ENCODE data around the gene GAGE13.
"Not testable (repeated sequence)": the region's sequence is repeated elsewhere in the genome, so short reads cannot be mapped to it uniquely, and the experiment has no call there.

The GAGE13 gene

DNA sequence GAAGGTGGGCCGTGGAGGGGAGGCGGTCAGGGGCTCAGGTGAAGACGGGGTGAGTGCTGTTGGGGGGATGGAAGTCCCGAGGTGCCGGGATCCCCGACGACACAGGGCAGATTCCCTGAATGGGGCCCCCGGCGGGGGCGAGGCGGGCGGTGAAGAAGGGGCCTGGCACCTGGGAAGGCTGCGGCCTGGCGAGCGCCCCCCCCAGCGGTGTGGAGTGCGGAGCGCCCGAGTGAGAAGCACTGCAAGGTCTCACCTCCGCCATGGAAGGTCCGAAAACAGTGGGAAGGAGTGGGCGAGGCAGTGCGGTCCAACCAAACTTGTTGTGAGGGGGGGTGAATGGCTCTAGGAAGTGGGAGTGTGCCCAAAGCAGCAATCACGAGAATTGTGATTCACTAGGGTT lies 10.1 kb downstream of the GAGE13 start:
- DNase-seq: not testable (repeated sequence)

- DNase-seq: not testable (repeated sequence)
Observed at GRCh38 chrX:49344496-49345175, 13.3 kb downstream of the GAGE13 start.

DNA sequence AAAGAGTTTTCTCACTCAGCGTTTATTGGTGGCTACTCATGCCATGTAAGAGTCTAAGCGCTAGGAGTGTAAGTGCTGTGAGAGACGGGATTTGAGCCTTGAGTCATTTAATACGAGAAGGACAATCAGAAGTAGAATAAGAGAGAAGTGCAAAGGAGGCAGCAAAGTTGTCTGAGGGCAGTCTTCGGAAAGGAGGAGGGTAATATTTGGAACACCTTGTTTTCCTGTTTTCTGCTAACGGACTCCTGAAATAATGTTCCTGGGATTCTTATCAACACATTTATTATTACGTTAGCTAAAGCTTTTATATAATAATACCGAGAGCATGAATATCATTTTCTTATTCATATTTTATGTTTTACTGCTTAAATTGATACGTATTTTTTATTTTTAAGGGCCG lies 14.0 kb downstream of the GAGE13 start:
- not testable (repeated sequence) for DNase-seq

- DNase-seq: not testable (repeated sequence)
Observed at GRCh38 chrX:49346150-49346549, 14.8 kb downstream of the GAGE13 start.

Measured in NCI-H1694 (cell line).